Skeletal muscle satellite cell (primary cell): ENCODE data around the gene HEATR5A.
"Not testable (repeated sequence)": the region's sequence is repeated elsewhere in the genome, so short reads cannot be mapped to it uniquely, and the experiment has no call there.

ENCODE experiments used
- H3K27me3 ChIP-seq: 2 replicates; pipeline ENCODE4 v1.7.0; 2013; ENCODE audit warnings: low read length; ENCODE audit not compliant: control insufficient read depth, insufficient read depth
- H3K36me3 ChIP-seq: 2 replicates; pipeline ENCODE4 v1.7.0; 2013; ENCODE audit warnings: mild to moderate bottlenecking, control low read depth, low read length; ENCODE audit not compliant: insufficient read depth
- H3K4me1 ChIP-seq: 2 replicates; pipeline ENCODE4 v1.7.0; 2013; ENCODE audit warnings: low read length; ENCODE audit not compliant: control insufficient read depth, insufficient read depth
- H3K4me2 ChIP-seq: 2 replicates; pipeline ENCODE4 v1.7.0; 2013; ENCODE audit warnings: mild to moderate bottlenecking, low read length
- H3K4me3 ChIP-seq: 2 replicates; pipeline ENCODE4 v1.7.0; 2013; ENCODE audit warnings: low read length
- H3K9ac ChIP-seq: 2 replicates; pipeline ENCODE4 v1.7.0; 2013; ENCODE audit warnings: mild to moderate bottlenecking, low read depth, low read length, moderate library complexity
- H3K9me3 ChIP-seq: replicated peaks from 2 replicates; pipeline ENCODE4 v1.7.0; 2013; ENCODE audit warnings: mild to moderate bottlenecking, control low read depth, low read length

Gene HEATR5A

DNA sequence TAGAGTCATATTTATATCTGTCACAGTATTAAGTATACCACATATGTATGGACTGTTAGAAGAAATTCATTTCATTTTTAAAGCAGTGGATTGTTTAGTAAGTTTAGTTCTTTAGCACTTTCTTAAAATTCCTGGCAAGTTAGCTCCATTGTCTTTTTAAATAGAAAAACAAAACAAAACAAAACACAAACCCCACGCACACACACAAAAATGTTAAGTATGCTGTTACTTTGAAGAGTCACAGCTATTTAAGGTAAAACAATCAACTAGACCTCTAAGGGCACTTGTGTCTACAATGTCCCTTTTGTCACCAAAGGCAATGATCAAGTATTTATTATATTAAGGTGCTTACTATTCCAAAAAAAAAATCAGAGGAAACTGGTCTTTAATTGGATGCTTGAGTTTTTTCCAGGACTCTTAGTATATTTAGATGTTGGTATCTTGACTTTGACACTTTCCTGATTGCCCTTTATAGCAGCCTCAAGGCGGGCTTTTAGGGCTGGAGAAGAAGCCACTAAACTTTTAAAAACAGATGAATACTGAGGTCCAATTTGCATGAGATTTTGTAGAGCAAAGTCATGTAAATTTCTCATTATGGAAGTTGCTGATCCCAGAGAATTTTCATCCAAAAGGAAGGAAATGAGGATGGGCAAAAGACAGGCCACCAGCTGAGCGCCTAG is 127.3 kb downstream of the HEATR5A start:
- Histone ChIP-seq H3K36me3 (peaks cover 12% of the 10 kb centered on the region), H3K9ac (no peak overlapping the region), H3K4me2 (no peak overlapping the region), H3K27me3 (no peaks in the 10 kb centered on the region), H3K4me1 (peaks cover 3% of the 10 kb centered on the region), H3K4me3 (no peak overlapping the region), H3K9me3 (no peaks in the 10 kb centered on the region)

- no peaks in the 10 kb centered on the region for H3K9me3 ChIP-seq
- H3K4me1 ChIP-seq, result peaks cover 3% of the 10 kb centered on the region
- no peak overlapping the region for H3K4me2 ChIP-seq
- H3K4me3 ChIP-seq, result no peak overlapping the region
- no peak overlapping the region for H3K9ac ChIP-seq
- no peaks in the 10 kb centered on the region for H3K27me3 ChIP-seq
- H3K36me3 ChIP-seq, result peaks cover 12% of the 10 kb centered on the region
These were observed 129.1 kb downstream of the HEATR5A start for GRCh38 chr14:31291210-31291609.

DNA sequence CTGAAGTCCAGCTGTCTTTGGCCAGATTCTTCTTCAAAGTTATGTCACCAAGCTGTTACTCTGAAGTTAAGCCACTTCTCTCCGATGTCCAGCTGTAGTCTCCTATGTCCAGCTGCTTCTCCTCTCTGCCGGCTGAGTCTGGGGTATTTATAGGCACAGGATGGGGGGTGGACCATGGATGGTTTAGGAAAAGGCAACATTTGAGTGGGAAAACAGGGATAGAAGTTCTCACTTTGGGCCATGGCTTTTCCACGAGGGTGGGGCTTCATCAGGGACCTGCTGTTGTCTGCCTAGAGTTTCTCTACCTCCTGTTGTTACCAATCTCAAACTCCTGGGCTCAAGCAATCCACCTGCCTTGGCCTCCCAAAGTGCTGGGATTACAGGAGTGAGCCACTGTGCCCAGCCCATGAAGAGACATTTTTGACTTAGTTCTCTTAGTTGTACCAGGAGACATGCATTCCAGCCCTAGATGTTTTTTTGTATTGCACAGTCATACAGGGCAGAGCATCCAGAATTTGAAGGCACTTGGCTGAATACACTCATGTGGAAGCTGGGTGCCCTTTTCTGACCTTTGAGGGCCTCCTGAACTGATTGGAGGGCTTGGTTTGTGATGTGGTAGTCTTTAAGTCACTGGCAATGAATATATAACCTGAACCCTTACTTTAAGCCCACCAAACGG is 132.9 kb downstream of the HEATR5A start:
- Histone ChIP-seq H3K4me3 (no peak overlapping the region), H3K9me3 (no peaks in the 10 kb centered on the region), H3K4me2 (no peak overlapping the region), H3K36me3 (no peaks in the 10 kb centered on the region), H3K4me1 (peaks cover 8% of the 10 kb centered on the region), H3K9ac (no peak overlapping the region), H3K27me3 (no peaks in the 10 kb centered on the region)

DNA sequence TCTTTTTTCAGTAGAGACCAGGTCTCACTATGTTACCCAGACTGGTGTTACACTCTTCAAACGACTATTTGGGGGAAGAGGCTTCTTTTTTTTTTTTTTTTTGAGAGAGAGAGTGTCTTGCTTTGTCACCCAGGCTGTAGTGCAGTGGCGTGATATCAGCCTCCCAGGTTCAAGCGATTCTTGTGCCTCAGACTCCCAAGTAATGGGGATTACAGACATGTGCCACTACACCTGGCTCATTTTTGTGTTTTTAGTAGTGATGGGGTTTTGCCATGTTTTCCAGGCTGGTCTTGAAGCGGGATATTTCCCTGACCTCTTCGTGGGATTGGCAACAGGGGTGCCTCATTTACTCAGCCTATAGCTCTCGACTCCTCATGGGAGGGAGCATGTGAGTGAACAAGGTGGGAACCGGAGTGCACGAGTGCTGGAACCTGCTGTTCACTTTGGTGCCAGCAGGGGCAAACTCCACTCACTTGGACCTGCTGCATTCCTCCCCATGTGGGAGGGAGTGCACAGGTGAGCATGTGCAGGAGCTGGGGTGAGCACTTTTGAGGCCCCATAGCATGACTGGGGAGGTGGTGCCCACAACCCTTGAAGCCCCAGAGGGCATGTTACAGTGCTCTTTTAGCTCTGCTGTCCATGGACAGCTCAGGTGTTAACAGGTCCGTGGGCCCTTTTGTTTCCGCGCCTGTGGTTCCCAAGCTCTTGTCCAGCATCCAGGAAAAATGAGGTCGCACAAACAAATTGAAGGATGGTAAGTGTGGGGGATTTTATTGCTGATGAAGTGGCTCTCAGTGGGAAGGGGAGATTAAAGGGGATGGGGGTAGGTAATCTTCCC is 133.7 kb downstream of the HEATR5A start:
- H3K4me3 ChIP-seq, result no peak overlapping the region
- H3K4me2 ChIP-seq, result no peak overlapping the region
- no peak overlapping the region for H3K9ac ChIP-seq
- no peaks in the 10 kb centered on the region for H3K9me3 ChIP-seq
- H3K27me3 ChIP-seq, result no peaks in the 10 kb centered on the region
- H3K36me3 ChIP-seq, result no peaks in the 10 kb centered on the region
- H3K4me1 ChIP-seq, result peaks cover 8% of the 10 kb centered on the region

GRCh38 chr14:31283578-31284252 is 136.6 kb downstream of the HEATR5A start:
- Histone ChIP-seq H3K4me3 (no peak overlapping the region), H3K36me3 (no peaks in the 10 kb centered on the region), H3K9me3 (peaks cover 1% of the 10 kb centered on the region), H3K4me2 (no peak overlapping the region), H3K4me1 (peaks cover 4% of the 10 kb centered on the region), H3K9ac (no peak overlapping the region), H3K27me3 (no peaks in the 10 kb centered on the region)

DNA sequence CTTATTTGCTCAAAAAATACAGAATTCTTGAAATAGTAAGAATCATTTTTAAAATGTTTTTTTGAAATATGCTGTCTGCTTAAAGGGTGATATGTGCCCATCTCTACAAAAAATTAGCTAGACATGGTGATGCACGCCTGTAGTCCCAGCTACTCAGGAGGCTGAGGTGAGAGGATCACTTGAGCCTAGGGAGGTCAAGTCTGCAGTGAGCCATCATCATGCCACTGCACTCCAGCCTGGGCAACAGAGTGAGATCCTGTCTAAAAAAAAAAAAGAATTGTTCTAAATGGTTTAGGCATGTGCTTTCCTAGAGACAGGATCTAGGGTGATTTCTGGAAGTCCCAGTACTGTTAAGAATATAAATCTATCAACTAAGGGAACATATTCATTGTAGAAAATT is 137.2 kb downstream of the HEATR5A start:
- peaks cover 3% of the 10 kb centered on the region for H3K9me3 ChIP-seq
- no peak overlapping the region for H3K9ac ChIP-seq
- H3K4me1 ChIP-seq, result peaks cover 4% of the 10 kb centered on the region
- H3K36me3 ChIP-seq, result no peaks in the 10 kb centered on the region
- no peak overlapping the region for H3K4me3 ChIP-seq
- no peaks in the 10 kb centered on the region for H3K27me3 ChIP-seq
- no peak overlapping the region for H3K4me2 ChIP-seq

GRCh38 chr14:31280871-31281220 is 139.5 kb downstream of the HEATR5A start:
- Histone ChIP-seq H3K4me3 (no peak overlapping the region), H3K4me2 (no peak overlapping the region), H3K9ac (no peak overlapping the region), H3K4me1 (peaks cover 4% of the 10 kb centered on the region), H3K9me3 (peaks cover 3% of the 10 kb centered on the region), H3K36me3 (no peaks in the 10 kb centered on the region), H3K27me3 (no peaks in the 10 kb centered on the region)

GRCh38 chr14:31280132-31280870 is 140.0 kb downstream of the HEATR5A start:
- Histone ChIP-seq H3K9ac (no peak overlapping the region), H3K4me3 (no peak overlapping the region), H3K9me3 (peaks cover 3% of the 10 kb centered on the region), H3K4me1 (peaks cover 4% of the 10 kb centered on the region), H3K4me2 (no peak overlapping the region), H3K27me3 (no peaks in the 10 kb centered on the region), H3K36me3 (no peaks in the 10 kb centered on the region)

DNA sequence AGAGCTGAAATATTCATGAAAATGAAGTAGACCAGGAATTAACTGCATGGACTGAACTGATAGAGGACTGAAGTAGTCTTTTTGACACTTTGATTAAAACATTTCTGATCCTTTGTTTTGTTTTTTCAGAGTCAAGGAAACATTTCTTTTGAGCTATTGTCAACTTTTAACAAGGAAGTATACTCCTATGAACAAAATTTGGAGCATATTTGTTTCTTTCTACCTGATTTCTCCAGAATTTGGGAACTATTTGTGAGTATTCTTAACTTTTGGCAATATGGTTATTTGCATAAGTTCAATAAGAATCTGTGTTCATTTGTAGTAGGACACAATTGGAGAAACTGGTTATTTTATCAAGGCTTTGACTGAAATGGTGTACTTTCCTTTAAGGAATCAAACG is 141.5 kb downstream of the HEATR5A start:
- peaks cover 8% of the 10 kb centered on the region for H3K4me1 ChIP-seq
- no peak overlapping the region for H3K9ac ChIP-seq
- H3K27me3 ChIP-seq, result no peaks in the 10 kb centered on the region
- no peak overlapping the region for H3K4me3 ChIP-seq
- no peaks in the 10 kb centered on the region for H3K36me3 ChIP-seq
- H3K4me2 ChIP-seq, result no peak overlapping the region
- peaks cover 3% of the 10 kb centered on the region for H3K9me3 ChIP-seq

DNA sequence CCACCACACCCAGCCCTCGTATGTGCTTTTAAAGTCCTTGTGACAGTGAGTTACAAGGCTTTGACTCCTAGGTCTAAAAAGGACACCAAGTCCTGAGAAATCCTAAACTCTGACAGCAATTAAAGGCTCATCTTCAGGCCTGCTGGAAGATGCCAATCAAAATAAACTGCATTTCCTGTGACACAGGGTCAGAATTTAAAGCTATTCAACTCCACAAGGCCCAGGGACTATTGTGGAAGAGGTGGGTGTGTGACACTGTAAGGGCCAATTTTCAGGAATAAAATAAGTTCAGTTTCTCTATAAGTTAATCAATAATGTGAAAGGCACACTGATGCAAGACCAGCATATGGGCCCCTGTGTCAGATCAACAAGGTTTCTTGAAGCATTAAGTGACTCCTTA is 143.3 kb downstream of the HEATR5A start:
- no peaks in the 10 kb centered on the region for H3K27me3 ChIP-seq
- H3K4me3 ChIP-seq, result no peak overlapping the region
- no peak overlapping the region for H3K9ac ChIP-seq
- peaks cover 3% of the 10 kb centered on the region for H3K9me3 ChIP-seq
- H3K36me3 ChIP-seq, result no peaks in the 10 kb centered on the region
- no peak overlapping the region for H3K4me2 ChIP-seq
- H3K4me1 ChIP-seq, result peaks cover 6% of the 10 kb centered on the region

GRCh38 chr14:31276417-31276816 is 143.9 kb downstream of the HEATR5A start:
- not testable (repeated sequence) for H3K4me1 ChIP-seq, H3K4me2 ChIP-seq, H3K4me3 ChIP-seq, H3K9ac ChIP-seq, H3K36me3 ChIP-seq, H3K9me3 ChIP-seq, H3K27me3 ChIP-seq
